GM12875 (cell line): ENCODE results near the gene ADRA1B.

Experiments used
- H3K4me3 ChIP-seq: one replicate; pipeline ENCODE4 v1.5.1; 2011; ENCODE audit warnings: low read depth, low read length, control low read depth
- TF ChIP-seq, protein P1 (sequence below): IDR thresholded peaks from 2 replicates; pipeline ENCODE4 v1.5.1; 2011; ENCODE audit warnings: low read depth, mild to moderate bottlenecking, control low read depth, inconsistent platforms, low read length, moderate library complexity, borderline replicate concordance; ENCODE audit not compliant: insufficient read depth

ADRA1B gene

GRCh38 chr5:159906943-159907342, 9.3 kb upstream of the ADRA1B start:
- H3K4me3 ChIP-seq: no peak overlapping the region
- TF ChIP-seq, protein P1, sequence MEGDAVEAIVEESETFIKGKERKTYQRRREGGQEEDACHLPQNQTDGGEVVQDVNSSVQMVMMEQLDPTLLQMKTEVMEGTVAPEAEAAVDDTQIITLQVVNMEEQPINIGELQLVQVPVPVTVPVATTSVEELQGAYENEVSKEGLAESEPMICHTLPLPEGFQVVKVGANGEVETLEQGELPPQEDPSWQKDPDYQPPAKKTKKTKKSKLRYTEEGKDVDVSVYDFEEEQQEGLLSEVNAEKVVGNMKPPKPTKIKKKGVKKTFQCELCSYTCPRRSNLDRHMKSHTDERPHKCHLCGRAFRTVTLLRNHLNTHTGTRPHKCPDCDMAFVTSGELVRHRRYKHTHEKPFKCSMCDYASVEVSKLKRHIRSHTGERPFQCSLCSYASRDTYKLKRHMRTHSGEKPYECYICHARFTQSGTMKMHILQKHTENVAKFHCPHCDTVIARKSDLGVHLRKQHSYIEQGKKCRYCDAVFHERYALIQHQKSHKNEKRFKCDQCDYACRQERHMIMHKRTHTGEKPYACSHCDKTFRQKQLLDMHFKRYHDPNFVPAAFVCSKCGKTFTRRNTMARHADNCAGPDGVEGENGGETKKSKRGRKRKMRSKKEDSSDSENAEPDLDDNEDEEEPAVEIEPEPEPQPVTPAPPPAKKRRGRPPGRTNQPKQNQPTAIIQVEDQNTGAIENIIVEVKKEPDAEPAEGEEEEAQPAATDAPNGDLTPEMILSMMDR: no peak

GRCh38 chr5:159907689-159908590, 8.3 kb upstream of the ADRA1B start:
- TF ChIP-seq, protein P1: no peak
- no peak overlapping the region for H3K4me3 ChIP-seq

DNA sequence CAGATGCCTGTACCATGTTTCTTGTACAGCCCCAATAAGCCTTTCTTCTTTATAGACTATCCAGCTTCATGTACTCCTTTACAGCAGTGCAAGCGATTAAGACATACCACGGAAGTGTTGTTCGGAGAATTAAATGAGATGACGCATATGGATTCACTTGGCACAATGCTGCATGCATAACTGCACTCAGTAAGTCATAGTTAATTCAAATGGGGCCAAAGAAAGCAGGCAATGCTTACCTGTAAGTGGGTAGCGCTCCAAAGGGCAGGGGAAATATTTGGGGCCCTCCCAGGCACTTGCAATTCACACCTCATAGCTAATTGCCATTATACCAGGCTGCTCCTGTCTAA, 7.7 kb upstream of the ADRA1B start:
- TF ChIP-seq, protein P1: no peak
- no peak overlapping the region for H3K4me3 ChIP-seq

GRCh38 chr5:159909126-159909525, 7.2 kb upstream of the ADRA1B start:
- TF ChIP-seq, protein P1: no peak
- no peak overlapping the region for H3K4me3 ChIP-seq

GRCh38 chr5:159910207-159910842, 6.0 kb upstream of the ADRA1B start:
- TF ChIP-seq, protein P1: no peak
- H3K4me3 ChIP-seq: no peak overlapping the region

DNA sequence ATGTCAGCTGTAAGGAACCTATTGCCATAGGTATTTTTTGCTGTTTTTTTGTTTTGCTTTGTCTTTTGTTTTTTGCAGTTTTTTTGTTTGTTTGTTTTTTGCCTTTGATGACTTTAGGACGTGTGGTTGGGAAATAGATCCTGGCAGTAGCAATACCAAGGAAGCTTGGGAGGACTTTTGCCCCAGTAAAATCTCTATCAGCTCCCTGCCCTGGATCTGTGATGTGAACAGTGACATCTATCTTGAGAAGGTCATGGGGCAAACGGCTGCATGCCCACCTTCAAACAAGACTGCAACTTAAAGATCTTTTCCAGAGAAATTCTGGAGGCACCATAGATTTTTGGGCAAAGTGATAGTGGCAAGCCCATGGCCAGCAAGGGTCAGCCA, 5.4 kb upstream of the ADRA1B start:
- no peak overlapping the region for H3K4me3 ChIP-seq
- TF ChIP-seq, protein P1: no peak

DNA sequence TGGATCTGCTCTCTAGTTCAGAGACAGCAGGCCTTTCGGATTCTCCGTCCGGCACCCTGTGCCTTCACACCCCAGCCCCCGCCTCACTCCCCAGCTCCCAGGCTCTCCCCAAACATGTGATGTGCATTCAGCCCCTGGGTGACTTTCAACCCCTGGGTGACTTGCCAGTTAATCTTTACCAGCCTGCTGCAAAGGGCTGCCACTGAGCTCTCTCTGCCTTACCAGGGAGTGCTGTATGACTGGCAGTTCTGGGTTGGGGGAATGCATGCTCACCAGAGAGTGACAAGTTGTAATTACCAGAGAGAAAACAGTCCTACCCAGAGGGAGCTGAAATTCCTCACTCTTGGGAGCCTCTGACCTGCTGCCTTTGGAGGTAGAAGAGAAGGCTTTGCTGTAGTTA, 4.9 kb upstream of the ADRA1B start:
- TF ChIP-seq, protein P1: no peak
- H3K4me3 ChIP-seq: no peak overlapping the region
